ENCODE data around the gene SLC9A8.
"Not testable (repeated sequence)": the region's sequence is repeated elsewhere in the genome, so short reads cannot be mapped to it uniquely, and the experiment has no call there.

The SLC9A8 gene

GRCh38 chr20:49786668-49787370 lies 25.8 kb upstream of the SLC9A8 start:
- no peak for DNase-seq

- DNase-seq: no peak
Observed at GRCh38 chr20:49787371-49788357, 25.0 kb upstream of the SLC9A8 start.

GRCh38 chr20:49790077-49790798 lies 22.4 kb upstream of the SLC9A8 start:
- DNase-seq: no peak

GRCh38 chr20:49791165-49791564 lies 21.5 kb upstream of the SLC9A8 start:
- DNase-seq: no peak

GRCh38 chr20:49792006-49792405 lies 20.6 kb upstream of the SLC9A8 start:
- no peak for DNase-seq

- no peak for DNase-seq
Observed at GRCh38 chr20:49792611-49793010, 20.0 kb upstream of the SLC9A8 start.

GRCh38 chr20:49794336-49795134 lies 18.1 kb upstream of the SLC9A8 start:
- no peak for DNase-seq

- no peak for DNase-seq
Observed at GRCh38 chr20:49795135-49795424, 17.5 kb upstream of the SLC9A8 start.

- DNase-seq: no peak
Observed at GRCh38 chr20:49796600-49797343, 15.9 kb upstream of the SLC9A8 start.

GRCh38 chr20:49797344-49797615 lies 15.3 kb upstream of the SLC9A8 start:
- no peak for DNase-seq

GRCh38 chr20:49798718-49799117 lies 13.9 kb upstream of the SLC9A8 start:
- DNase-seq: no peak

GRCh38 chr20:49799698-49800097 lies 12.9 kb upstream of the SLC9A8 start:
- DNase-seq: no peak

- no peak for DNase-seq
Observed at GRCh38 chr20:49803418-49803817, 9.2 kb upstream of the SLC9A8 start.

- DNase-seq: no peak
Observed at GRCh38 chr20:49804364-49804763, 8.3 kb upstream of the SLC9A8 start.

- DNase-seq: not testable (repeated sequence)
Observed at GRCh38 chr20:49805224-49805876, 7.3 kb upstream of the SLC9A8 start.

GRCh38 chr20:49808753-49809152 lies 3.9 kb upstream of the SLC9A8 start:
- DNase-seq: no peak

- no peak for DNase-seq
Observed at GRCh38 chr20:49809803-49810359, 2.7 kb upstream of the SLC9A8 start.

GRCh38 chr20:49810491-49811190 lies 2.0 kb upstream of the SLC9A8 start:
- DNase-seq: no peak

GRCh38 chr20:49811825-49812506 lies 662 bp upstream of the SLC9A8 start:
- no peak for DNase-seq

All from DMS 273 treated with DMSO at 0.1 percent for 48 hours (cell line).